Measurements from ENCODE around the gene ITPRID2.
"Not testable (repeated sequence)": the region's sequence is repeated elsewhere in the genome, so short reads cannot be mapped to it uniquely, and the experiment has no call there.

Gene ITPRID2

DNA sequence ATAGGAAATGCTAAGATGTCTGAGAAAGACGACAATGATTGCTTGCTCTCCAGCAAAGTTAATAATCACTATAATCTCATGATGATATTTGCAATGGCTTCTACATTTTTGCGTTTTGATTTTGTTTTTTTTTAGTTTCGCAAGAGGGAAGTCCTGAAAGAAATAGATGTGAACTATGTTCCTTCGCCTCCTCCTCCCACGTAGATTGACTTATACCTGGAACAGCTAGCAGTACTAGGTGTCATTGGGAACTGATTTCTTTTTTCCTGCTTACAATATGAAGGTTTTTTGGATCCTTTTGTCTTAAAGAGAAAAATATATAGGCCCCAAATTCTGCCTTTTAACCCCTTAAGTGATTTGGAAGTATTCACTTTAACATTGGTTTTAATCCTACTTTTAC is 26.7 kb downstream of the ITPRID2 start:
- DNase-seq, result no peak

GRCh38 chr2:181923121-181923520 is 31.6 kb downstream of the ITPRID2 start:
- DNase-seq, result no peak

DNA sequence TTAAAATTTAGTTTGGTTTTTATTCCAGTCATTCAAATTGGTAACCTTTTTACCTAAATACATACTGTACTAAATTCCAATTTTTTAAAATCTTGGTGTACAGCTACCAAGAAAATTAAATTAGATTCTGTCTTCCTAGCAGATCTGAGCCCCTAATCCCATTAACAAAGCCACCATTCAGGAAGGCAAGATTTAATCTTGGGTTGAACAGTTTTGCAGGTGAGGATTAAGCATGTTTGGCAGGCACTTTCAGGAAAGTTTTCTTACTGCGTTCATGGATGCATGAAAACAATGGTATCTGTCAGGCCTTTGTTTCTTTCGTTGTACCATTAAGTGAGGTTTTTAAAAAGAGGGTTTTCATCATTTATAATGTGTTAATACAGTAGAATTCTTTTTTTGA is 32.8 kb downstream of the ITPRID2 start:
- no peak for DNase-seq

DNA sequence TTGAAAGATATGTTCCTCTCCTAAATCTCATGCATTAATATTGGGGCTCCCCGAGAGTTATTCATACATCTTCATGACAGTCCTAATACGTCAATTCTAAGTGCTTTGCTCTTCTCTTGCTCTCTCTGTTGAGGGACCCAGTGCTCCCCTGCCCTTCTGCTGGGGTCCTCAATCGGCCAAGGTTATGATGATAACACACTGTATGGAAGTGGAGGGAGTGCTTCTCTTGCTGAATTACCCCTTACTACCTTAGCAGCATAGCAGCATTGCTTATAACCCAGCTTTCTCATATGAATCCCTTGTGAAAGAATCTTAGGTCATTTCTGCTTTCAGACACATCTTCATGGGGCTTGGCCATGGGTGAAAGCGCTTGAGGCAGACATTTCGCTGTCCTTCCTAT is 43.2 kb downstream of the ITPRID2 start:
- no peak for DNase-seq

DNA sequence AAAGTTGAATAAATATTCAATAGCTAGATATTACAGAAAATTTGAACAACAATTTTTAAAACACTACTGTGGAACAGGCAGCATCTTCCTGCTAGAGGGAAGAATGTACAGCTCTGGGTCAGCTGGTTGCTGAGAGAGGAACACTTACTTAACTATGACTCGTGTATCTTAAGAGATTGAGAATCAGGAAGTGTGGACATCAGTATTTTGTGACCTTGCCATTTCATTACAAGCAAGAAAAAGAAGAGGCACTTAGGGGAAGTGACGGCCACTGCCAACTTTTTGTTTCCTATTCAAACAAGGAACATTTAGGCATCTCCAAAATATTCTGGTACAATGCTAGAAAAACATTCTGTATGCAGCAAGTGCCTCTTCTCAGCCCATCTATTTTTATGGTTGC is 45.9 kb downstream of the ITPRID2 start:
- DNase-seq, result no peak

GRCh38 chr2:181943411-181944124 is 52.0 kb downstream of the ITPRID2 start:
- no peak for DNase-seq

DNA sequence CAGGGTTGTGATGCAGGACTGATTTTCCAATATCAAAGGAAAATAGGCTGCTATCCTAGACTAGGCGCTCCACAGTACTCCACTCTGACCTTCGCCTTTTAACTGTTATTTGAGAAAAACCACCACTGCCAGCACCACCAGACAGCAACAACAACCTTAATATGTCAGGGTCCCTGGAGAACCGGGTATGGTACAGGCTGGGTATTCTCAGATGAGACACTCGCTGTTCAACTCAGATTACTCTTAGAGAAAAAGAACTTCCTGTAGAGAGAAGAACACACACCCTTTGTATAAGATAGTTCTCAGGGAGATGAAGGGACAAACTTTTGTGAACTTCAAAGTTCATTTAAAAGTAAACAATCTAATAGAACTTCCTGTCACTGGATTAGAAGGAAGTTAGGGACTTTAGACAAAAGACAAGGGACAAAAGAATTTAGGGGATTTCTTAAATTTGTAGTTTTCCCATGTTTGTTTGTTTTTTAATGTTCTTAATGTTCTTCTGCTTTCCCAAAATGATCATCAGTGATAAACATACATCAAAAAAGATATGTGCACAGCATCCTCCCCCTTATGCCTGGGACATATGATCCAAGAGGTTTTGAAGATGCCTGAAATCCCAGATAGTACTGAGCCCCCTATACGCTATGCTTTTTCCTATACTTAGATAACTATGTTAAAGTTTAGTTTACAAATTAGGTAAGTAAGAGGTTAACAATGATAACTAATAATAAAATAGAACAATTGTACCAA is 52.8 kb downstream of the ITPRID2 start:
- DNase-seq, result no peak

DNA sequence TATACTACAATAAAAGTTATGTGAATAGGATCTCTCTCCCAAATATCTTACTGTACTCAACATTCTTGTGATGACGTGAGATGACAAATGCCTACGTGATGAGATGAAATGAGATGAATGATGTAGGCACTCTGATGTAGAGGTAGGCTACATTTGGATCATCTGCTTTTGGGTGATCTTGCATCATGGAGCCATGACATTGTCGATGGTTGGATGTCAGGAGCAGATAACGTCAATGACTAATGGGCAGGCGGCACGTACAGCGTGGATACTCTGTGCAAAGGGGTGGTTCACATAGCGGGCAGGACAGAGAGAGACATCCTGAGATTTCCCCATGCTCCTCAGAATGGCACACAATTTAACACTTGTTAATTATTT is 53.4 kb downstream of the ITPRID2 start:
- no peak for DNase-seq

DNA sequence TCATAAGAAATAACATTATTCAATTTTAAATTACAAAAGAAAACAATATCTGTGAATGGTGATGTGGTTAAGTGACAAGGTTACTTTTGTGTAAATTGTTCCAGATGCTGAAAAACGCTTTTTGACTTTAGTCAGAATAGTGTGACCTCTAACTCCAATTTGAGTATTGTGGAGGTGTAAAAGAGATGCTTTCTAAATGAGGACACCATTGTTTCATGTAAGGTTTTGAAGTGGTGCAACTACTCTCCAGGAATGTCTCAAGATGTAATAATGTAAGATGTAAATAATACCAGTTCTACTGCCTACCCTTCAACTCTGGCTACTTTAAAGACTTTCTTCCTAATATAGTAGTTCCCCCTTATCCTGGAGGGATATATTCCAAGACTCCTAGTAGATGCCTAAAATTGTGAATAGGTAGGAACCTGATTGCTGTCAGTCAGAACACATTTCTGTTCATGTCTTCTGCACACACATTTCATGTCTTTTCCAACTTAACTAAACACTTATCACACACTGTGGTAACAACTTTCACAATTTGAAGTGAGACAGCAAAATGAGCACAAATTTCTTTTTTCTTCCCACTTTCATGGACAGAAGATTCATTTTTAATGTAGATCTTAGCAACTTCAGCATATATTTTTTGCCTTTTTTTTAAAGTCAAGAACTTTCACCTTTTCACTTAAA is 55.1 kb downstream of the ITPRID2 start:
- DNase-seq, result no peak

- DNase-seq, result no peak
Observed at GRCh38 chr2:181947273-181947672, 55.7 kb downstream of the ITPRID2 start.

DNA sequence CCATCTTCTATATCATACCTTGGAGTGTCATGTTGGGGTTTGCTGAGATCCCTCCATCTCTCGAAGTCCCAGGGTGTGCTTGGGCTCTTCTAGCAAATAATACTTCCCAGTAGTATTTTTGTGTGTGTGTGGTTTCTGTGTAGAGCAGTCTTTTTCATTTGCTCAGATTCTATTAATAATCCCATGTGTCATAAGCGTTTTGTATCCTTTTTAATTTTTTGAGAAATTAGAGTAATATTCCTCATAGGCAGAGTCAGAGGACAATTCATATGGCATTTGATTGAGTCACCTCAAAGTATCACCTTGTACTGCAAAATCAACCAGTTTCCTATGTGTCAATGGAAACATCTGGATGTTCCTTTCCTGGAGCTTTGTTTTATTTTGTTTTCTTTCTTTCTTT is 56.7 kb downstream of the ITPRID2 start:
- DNase-seq, result no peak

DNA sequence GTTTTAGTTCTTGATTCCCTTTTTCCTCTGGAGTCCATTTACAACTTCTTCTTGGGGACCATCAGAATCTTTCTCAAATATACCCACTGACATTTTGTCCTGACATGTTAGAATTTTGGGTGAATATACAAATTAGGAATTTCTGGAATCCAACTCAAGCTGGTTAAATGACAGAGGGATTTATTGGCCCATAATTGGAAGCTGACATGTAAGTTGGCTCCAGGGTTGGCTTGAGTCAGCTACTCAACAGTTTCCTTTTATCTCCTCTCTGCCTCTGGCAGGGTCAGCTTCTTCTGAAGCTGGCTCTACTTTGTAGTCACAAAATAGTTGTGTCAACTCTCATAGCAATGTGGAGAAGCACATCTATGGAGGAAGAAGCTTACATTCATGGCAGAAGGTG is 57.5 kb downstream of the ITPRID2 start:
- no peak for DNase-seq

- no peak for DNase-seq
Observed at GRCh38 chr2:181952404-181953226, 61.1 kb downstream of the ITPRID2 start.

DNA sequence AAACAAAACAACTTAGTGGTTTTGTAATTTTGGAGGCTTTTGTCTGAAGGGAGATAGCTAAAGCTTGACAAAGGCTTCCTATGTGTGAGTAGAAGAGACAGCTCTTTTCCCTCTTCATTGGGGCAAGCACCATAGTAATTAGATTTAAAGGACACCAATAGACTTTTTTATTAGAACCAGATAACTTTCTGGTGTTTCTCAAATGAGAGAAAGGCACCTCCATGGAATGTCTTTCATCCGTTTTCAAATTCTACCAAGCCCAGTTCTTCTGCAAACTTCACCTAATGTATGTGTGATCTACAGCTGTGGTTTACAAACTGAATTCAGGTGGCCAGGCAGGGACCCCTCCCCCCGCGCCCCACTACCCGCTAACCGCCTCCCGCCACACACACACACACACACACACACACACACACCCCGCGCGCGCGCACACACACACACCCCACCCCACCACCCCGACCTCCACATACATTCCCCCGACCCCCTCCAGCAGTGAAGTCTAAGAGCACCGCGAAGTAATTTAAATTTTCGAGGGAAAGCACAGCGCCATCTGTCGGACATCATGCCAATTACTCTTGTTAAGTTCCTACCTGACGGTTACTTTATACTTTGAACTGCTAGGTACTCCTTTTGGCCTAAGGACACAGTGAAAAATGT is 62.5 kb downstream of the ITPRID2 start:
- no peak for DNase-seq

DNA sequence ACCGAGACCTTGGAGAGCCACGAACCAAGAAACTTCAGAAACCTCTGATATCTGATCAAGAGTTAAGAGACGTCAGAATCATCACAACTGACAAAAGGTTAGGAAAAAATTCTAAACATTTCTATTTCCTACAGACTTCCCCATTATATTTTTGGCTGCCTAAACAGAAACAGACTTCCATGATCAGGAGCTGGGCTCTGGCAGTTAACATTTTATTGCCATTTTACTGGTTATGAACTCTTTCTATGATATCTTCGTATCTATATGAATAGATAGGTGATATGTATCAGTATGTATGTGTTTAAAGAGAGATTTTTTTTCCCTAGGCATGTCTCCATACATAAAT is 63.0 kb downstream of the ITPRID2 start:
- no peak for DNase-seq

DNA sequence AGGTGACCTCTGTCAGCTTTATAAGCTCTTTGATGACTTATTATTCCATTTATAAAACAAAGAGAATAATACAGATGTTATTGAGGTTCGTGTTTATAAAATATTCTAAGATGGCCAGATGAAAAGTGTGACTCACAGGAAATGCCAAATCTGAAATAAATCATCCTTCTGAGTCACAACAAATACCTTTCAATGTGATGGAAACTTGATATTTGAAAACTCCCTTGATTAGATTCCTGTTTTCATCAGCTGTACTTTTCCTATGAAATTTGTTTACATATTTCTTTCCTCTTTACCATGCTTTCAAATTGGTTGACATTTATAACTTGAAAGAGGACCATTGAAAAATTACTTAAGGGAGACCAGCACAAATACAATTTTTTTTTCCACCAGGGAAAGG is 63.5 kb downstream of the ITPRID2 start:
- DNase-seq, result no peak

GRCh38 chr2:181955866-181956265 is 64.3 kb downstream of the ITPRID2 start:
- DNase-seq, result not testable (repeated sequence)

DNA sequence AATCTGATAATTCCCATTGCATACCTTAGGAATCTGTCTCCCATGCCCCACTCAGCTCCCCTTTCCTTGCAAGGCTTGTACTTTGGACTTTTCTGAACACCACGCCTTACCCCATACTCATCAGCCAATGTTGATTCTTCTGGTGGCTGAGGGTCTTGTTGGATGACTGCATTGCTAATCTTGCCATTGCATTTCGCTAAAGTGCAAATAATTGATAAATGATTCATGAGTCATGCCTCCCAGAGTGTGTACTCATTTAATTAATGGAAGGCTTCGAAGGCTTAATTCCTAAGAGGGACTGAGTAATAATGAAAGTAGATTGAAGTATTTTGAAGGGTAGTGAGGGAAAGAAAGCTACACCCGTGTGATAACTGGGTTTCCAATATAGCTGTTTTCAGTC is 66.1 kb downstream of the ITPRID2 start:
- DNase-seq, result no peak

- no peak for DNase-seq
Observed at GRCh38 chr2:181958726-181959125, 67.2 kb downstream of the ITPRID2 start.

DNA sequence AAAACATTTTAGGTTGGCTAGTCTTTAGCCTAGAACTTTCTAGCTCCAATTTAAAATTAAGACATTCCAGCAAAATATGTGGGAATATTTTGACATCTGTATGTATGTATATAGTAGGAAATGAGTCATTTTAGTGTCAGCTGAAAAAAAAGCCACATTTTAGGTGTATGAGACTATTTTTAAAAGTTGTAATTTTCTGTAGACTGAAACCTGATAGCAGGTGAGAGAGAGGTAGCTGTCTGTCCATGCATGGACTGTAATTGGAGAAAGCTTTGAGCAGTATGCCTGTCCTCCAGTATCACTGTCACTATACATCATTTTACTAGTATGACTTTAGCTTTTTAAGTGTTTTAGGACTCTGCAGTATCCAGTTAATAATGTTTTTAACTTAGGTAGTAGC is 68.0 kb downstream of the ITPRID2 start:
- DNase-seq, result no peak

GRCh38 chr2:181961167-181961566 is 69.6 kb downstream of the ITPRID2 start:
- not testable (repeated sequence) for DNase-seq

GRCh38 chr2:181962142-181962541 is 70.6 kb downstream of the ITPRID2 start:
- DNase-seq, result no peak
